H1 (cell line): Measurements from ENCODE around the gene DUSP9.

Experiments used
- CREB1 ChIP-seq: IDR thresholded peaks from 2 replicates; pipeline ENCODE4 v1.6.1; 2012; ENCODE audit warnings: inconsistent platforms
- CTCF ChIP-seq, 3 experiments: IDR thresholded peaks; 1 replicate in 2 of 3; 2 replicates in 1 of 3; pipeline versions ENCODE4 v1.5.1 to v1.6.1; 2011; ENCODE audit warnings: low read length in 3 of 3, mild to moderate bottlenecking in 3 of 3, inconsistent platforms in 2 of 3, low read depth in 1 of 3, moderate library complexity in 1 of 3; ENCODE audit not compliant: insufficient read depth in 1 of 3; ENCODE audit errors: control extremely low read depth in 1 of 3
- EZH2 ChIP-seq: fragments of 200-600 bp; sonication (generic); IDR thresholded peaks from 2 replicates; pipeline ENCODE4 v1.7.1; 2012; ENCODE audit warnings: low read depth, mild to moderate bottlenecking, moderate library complexity, low read length, inconsistent platforms; ENCODE audit not compliant: severe bottlenecking
- NRF1 ChIP-seq: IDR thresholded peaks from 2 replicates; pipeline ENCODE4 v1.6.1; 2011; ENCODE audit warnings: mild to moderate bottlenecking, low read depth, low read length, improper control_type of control experiment
- POLR2A ChIP-seq, 2 experiments: IDR thresholded peaks; 1 replicate in 1 of 2; 2 replicates in 1 of 2; pipeline ENCODE4 v1.6.1; 2011; ENCODE audit warnings: low read depth in 2 of 2, low read length in 2 of 2, mild to moderate bottlenecking in 2 of 2; ENCODE audit errors: control extremely low read depth in 1 of 2
- SRF ChIP-seq: IDR thresholded peaks from 2 replicates; pipeline ENCODE4 v1.6.1; 2011; ENCODE audit warnings: mild to moderate bottlenecking, low read depth, low read length, moderate library complexity
- TF ChIP-seq, protein P1 (sequence below): IDR thresholded peaks from 2 replicates; pipeline ENCODE4 v1.6.1; 2012; ENCODE audit warnings: inconsistent platforms
- TF ChIP-seq, protein P2 (sequence below): IDR thresholded peaks from 2 replicates; pipeline ENCODE4 v1.6.1; 2011; ENCODE audit warnings: low read depth, mild to moderate bottlenecking, low read length; ENCODE audit not compliant: insufficient read depth

- TF ChIP-seq SRF (no peak), CTCF (IDR thresholded peaks at IDR 0.05; ENCODE audit: control extremely low read depth in 1 of 3, insufficient read depth in 1 of 3, low read depth in 1 of 3, low read length in 3 of 3) (no peak), CREB1 (no peak), EZH2 (no peak), POLR2A (IDR thresholded peaks at IDR 0.05; ENCODE audit: control extremely low read depth in 1 of 2, low read depth in 2 of 2, low read length in 2 of 2) (no peak), NRF1 (no peak)
- TF ChIP-seq, protein P1, sequence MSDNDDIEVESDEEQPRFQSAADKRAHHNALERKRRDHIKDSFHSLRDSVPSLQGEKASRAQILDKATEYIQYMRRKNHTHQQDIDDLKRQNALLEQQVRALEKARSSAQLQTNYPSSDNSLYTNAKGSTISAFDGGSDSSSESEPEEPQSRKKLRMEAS = no peak
- TF ChIP-seq, protein P2, sequence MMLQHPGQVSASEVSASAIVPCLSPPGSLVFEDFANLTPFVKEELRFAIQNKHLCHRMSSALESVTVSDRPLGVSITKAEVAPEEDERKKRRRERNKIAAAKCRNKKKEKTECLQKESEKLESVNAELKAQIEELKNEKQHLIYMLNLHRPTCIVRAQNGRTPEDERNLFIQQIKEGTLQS = no peak
Observed at GRCh38 chrX:153672531-153673427, 25.8 kb downstream of the DUSP9 start.
